Right hindlimb (tissue), 1 donor: ENCODE data around the gene RALGDS.
"Not testable (repeated sequence)": the region's sequence is repeated elsewhere in the genome, so short reads cannot be mapped to it uniquely, and the experiment has no call there.

Source experiments
- DNase-seq: peaks from one replicate; pipeline ENCODE4 v3.0.0-alpha.2; 2018

The RALGDS gene

DNA sequence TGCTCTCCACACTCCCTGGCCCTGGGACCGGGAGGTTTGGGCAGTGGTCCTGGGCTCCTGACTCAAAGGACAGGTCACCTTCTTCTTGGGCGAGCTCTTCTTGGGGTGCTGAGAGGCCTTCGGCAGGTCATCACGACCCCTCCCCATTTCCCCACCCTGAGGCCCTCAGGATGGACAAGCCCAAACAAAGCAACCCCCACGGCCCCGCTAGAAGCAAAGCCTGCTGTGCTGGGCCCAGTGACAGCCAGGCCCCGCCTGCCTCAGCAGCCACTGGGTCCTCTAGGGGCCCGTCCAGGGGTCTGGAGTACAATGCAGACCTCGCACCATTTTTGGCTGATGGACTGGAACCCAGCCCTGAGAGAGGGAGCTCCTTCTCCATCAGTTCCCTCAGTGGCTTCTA, 37.4 kb downstream of the RALGDS start:
- not testable (repeated sequence) for DNase-seq

DNA sequence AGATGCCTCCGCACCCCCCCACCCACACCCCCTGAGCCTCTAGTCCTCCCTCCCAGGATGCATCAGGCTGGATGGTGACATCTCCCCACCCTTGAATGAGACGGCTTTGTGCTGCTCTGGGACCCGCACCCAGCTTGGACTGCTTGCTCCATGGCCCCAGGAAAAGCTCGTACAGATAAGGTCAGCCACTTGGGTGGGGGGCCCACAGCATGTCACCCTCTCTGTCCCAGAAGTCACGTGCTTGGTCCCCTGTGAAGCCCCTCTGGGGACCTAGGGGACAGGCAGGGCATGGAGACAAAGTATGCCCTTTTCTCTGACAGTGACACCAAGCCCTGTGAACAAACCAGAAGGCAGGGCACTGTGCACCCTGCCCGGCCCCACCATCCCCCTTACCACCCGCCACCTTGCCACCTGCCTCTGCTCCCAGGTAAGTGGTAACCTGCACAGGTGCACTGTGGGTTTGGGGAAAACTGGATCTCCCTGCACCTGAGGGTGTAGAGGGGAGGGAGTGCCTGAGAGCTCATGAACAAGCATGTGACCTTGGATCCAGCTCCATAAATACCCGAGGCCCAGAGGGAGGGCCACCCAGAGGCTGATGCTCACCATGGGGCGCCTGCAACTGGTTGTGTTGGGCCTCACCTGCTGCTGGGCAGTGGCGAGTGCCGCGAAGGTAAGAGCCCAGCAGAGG, 38.9 kb downstream of the RALGDS start:
- DNase-seq = not testable (repeated sequence)

DNA sequence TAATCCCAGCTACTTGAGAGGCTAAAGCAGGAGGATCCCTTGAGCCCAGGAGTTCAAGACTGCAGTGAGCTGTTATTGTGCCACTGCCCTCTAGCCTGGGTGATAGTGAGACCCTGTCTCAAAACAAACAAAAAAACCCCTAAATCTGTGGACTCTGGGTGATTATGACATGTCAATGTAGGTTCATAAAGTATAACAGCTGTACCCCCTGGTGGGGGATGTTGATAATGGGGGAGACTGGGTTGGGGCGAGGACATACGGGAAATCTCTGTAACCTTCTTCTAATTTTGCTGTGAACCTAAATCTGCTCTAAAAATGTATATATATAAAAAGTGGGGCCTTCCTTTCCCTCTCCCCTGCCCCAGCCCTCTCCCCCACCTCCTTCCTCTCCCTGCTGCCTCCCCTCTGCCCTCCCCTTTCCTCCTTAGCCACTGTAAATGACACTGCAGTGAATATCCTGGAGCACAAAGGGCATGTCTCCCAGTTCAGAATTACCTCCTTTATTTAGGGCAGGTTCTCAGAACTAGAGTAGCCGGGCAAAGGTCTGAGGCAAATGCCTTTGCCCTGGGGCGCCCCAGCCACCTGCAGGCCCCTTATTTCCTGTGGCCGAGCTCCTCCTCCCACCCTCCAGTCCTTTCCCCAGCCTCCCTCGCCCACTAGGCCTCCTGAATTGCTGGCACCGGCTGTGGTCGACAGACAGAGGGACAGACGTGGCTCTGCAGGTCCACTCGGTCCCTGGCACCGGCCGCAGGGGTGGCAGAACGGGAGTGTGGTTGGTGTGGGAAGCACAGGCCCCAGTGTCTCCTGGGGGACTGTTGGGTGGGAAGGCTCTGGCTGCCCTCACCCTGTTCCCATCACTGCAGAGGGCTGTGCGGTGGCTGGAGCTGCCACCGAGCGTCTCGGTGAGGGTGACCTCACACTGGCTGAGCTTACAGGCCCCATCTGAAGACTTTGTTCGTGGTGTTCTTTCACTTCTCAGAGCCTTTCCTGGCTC, 40.0 kb downstream of the RALGDS start:
- DNase-seq = not testable (repeated sequence)

DNA sequence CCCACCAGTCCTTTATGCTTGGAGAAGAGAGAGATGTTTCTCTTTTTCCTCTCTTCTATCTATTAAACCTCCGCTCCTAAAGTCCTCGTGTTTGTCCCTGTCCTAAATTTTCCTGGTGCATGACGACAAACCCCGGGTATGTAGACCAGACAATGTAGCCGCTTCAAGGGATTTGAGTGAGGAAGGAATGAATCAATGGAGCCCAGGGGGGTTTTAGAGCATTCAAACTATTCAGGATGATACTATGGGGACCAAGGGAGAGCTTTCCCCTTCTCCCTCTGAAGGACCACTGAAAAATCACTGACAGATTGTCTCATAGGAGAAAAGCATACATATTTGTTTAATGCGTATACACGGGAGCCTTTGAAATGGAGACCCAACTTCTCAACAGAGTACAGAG, 40.9 kb downstream of the RALGDS start:
- DNase-seq = no peak

DNA sequence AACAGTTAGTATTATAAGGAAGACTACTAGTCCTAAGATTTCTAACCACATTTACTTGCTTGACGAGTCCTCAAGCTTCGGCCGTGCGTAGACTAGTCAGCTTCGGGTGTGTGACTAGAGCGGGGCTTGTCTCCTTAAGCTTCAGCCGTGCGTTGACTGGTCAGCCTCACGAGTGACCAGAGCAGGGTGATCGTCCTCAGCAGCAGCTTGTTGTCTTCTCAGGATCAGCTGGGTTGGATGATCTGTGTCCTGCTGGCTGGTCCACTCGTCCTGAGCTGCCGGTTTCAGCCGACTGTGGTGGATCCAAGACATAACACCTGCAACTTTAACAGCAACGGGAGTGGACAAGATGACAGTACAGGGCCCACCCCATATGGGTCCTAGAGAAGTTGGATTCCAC, 42.6 kb downstream of the RALGDS start:
- no peak for DNase-seq

DNA sequence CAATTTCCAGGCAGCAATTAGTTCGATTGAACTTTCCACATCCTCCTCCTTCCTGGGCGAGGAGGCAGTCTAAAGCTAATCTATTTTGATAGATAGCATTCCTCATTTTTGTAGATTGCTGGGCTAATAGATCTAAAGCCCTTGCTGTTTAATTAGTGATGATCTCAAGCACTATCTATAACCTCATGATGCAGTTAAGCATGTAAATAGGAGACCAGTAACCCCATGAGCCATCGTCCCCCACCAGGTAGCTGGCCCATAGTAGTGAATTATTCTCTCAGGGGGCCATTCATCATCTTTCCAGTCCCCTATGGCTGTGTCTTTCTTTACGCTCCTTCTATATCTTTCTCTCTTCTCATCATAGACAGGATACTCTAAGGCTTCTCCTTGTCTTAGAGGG, 44.3 kb downstream of the RALGDS start:
- no peak for DNase-seq

DNA sequence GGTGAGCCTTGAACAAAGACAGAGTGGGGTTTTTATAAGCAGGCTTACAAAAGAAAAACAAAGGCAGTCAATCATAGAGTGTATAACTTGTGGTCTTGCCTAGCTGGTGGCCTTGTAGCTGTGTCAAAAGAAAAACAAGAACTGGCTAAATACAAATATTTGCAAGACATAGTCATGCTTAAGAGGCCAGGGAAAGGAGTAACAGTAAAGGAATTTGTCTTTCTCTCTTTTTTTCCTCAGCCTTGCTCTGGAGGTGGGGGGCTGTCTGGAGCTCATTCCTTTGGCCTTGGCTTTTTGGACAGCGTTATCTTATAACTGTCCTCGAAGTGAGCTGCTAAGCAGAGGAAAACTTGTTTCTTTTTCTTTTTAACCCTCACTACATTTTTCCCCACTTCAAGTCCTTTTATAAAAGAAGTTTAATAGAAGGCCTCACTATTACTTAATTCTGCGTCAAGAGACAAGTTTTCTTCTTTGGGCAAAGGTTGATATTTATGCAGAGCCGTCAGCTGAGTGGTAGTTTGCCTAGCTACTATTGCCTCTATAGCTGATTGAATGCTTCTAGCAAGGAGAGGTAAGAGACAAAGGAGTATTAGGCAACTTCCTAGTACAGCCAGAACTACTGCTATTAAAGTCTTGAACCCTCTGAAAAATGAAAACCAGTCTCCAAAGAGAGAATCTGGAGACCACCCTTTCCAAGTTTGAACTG, 45.0 kb downstream of the RALGDS start:
- DNase-seq = no peak

DNA sequence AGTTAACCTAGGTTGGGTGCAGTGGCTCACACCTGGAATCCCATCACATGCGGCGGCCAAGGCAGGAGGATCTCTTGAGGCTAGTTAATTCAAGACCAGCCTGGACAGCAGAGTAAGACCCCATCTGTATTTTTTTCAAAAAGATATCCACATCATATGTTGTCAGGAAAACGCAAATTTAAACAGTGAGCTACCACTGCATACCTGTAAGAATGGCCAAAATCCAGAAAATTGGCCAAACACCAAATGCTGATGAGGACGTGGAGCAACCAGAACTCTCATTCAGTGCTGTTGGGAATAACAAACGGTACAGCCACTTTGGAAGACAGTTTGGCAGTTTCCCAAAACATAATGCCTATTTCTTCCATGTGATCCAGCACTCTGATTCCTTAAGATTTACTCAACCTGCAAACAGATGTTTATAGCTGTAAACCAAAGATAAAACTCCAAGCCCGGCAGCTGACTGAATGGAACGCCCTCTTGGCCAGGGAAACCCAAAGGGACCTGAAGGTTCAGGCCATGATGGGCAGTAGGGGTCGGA, 46.9 kb downstream of the RALGDS start:
- DNase-seq = no peak

DNA sequence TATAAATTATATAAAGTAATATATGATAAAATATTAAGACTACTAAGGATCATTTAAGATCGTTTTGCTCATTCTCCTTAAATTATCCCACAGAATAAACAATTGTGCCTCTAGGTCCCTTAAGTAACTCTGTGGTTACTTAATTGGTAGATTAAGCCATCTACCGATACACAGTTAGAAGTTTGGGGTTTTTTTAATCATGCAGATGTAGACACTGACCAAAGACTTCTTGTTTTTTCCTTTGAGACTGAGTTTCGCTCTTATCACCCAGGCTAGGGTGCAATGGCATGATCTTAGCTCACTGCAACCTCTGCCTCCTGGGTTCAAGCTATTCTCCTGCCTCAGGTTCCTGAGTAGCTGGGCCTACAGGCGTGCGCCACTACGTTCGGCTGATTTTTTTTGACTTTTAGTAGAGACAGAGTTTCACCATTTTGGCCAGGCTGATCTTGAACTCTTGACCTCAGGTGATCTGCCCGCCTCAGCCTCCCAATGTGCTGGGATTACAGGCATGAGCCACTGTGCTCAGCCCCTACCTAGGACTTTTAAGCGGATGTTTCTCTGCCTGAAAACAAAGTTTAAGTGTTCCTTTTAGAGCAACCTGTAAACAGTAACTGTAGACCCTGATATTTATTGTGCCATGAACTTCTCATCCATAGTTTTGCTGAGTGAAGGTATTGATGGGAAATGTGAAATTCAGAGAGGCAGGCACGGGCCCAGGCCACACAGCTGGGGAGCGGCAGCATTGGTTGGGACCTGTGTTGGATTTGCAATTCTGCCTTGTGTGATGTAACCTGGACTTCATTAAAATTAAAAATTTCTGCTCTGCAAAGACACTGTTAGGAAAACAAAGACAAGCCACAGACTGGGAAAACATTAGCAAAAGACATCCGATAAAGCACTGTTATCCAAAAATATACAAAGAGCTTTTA, 47.7 kb downstream of the RALGDS start:
- no peak for DNase-seq

DNA sequence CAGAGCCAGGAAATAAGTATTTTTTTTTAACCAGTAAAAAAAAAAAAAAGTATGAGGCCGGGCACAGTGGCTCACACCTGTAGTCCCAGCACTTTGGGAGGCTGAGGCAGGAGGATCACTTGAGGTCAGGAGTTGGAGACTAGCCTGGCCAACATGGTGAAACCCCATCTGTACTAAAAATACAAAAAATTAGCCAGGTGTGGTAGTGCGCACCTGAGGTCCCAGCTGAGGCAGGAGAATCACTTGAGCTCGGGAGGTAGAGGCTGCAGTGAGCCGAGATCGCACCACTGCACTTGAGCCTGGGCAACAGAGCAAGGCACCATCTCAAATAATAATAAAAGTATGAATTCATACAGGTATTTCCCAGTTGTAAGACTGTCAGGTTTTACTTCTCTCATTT, 48.8 kb downstream of the RALGDS start:
- DNase-seq = not testable (repeated sequence)

DNA sequence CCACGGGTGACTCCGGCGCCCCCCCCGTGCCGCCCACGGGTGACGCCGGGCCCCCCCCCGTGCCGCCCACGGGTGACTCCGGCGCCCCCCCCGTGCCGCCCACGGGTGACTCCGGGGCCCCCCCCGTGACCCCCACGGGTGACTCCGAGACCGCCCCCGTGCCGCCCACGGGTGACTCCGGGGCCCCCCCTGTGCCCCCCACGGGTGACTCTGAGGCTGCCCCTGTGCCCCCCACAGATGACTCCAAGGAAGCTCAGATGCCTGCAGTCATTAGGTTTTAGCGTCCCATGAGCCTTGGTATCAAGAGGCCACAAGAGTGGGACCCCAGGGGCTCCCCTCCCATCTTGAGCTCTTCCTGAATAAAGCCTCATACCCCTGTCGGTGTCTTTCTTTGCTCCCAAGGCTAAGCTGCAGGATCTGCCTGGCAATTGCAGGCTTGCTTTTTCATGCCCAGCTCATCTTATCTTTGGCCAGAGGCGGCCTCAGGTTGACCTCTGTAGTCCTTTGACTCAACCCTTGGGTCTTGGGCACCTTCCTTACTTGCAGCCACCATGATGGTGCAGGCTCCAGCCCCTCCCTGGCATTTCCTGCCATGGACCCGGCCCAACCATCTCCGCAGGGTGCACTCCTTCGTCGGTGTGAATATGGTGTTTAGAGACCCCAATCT, 49.4 kb downstream of the RALGDS start:
- no peak for DNase-seq

DNA sequence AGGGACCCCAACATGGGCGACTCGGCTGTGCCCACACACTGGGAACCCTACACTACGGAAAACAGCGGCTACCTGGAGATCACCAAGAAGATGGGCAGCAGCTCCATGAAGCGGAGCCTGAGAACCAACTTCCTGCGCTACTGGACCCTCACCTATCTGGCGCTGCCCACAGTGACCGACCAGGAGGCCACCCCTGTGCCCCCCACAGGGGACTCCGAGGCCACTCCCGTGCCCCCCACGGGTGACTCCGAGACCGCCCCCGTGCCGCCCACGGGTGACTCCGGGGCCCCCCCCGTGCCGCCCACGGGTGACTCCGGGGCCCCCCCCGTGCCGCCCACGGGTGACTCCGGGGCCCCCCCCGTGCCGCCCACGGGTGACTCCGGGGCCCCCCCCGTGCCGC, 50.1 kb downstream of the RALGDS start:
- not testable (repeated sequence) for DNase-seq

DNA sequence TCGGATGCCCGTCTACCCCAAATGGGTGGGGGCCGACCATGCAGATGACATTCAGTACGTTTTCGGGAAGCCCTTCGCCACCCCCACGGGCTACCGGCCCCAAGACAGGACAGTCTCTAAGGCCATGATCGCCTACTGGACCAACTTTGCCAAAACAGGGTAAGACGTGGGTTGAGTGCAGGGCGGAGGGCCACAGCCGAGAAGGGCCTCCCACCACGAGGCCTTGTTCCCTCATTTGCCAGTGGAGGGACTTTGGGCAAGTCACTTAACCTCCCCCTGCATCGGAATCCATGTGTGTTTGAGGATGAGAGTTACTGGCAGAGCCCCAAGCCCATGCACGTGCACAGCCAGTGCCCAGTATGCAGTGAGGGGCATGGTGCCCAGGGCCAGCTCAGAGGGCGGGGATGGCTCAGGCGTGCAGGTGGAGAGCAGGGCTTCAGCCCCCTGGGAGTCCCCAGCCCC, 50.5 kb downstream of the RALGDS start:
- not testable (repeated sequence) for DNase-seq

DNA sequence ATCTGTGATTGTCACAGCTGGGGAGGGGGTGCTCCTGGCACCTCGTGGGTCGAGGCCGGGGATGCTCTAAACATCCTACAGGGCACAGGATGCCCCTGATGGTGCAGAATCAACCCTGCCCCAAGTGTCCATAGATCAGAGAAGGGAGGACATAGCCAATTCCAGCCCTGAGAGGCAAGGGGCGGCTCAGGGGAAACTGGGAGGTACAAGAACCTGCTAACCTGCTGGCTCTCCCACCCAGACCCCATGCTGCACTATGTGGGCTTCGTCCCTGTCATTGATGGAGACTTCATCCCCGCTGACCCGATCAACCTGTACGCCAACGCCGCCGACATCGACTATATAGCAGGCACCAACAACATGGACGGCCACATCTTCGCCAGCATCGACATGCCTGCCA, 52.6 kb downstream of the RALGDS start:
- not testable (repeated sequence) for DNase-seq

DNA sequence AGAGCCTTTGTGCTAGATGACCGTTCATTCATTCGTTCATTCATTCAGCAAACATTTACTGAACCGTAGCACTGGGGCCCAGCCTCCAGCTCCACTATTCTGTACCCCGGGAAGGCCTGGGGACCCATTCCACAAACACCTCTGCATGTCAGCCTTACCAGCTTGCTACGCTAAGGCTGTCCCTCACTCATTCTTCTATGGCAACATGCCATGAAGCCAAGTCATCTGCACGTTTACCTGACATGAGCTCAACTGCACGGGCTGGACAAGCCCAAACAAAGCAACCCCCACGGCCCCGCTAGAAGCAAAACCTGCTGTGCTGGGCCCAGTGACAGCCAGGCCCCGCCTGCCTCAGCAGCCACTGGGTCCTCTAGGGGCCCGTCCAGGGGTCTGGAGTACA, 53.2 kb downstream of the RALGDS start:
- no peak for DNase-seq

DNA sequence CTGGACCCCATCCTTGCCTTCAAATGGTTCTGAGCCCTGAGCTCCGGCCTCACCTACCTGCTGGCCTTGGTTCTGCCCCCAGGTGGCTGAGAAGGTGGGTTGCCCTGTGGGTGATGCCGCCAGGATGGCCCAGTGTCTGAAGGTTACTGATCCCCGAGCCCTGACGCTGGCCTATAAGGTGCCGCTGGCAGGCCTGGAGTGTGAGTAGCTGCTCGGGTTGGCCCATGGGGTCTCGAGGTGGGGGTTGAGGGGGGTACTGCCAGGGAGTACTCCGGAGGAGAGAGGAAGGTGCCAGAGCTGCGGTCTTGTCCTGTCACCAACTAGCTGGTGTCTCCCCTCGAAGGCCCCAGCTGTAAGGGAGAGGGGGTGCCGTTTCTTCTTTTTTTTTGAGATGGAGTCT, 54.0 kb downstream of the RALGDS start:
- no peak for DNase-seq

DNA sequence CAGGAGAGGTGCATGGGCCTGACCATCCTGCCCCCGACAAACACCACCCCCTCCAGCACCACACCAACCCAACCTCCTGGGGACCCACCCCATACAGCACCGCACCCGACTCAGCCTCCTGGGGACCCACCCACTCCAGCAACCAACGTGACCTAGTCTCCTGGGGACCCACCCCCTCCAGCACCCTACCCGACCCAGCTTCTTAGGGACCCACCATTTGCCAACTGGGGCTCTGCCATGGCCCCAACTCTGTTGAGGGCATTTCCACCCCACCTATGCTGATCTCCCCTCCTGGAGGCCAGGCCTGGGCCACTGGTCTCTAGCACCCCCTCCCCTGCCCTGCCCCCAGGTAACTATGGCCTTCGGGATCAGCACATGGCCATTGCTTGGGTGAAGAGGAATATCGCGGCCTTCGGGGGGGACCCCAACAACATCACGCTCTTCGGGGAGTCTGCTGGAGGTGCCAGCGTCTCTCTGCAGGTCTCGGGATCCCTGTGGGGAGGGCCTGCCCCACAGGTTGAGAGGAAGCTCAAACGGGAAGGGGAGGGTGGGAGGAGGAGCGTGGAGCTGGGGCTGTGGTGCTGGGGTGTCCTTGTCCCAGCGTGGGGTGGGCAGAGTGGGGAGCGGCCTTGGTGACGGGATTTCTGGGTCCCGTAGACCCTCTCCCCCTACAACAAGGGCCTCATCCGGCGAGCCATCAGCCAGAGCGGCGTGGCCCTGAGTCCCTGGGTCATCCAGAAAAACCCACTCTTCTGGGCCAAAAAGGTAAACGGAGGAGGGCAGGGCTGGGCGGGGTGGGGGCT, 54.7 kb downstream of the RALGDS start:
- no peak for DNase-seq

DNA sequence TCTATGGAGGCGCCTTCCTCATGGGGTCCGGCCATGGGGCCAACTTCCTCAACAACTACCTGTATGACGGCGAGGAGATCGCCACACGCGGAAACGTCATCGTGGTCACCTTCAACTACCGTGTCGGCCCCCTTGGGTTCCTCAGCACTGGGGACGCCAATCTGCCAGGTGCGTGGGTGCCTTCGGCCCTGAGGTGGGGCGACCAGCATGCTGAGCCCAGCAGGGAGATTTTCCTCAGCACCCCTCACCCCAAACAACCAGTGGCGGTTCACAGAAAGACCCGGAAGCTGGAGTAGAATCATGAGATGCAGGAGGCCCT, 56.0 kb downstream of the RALGDS start:
- no peak for DNase-seq

DNA sequence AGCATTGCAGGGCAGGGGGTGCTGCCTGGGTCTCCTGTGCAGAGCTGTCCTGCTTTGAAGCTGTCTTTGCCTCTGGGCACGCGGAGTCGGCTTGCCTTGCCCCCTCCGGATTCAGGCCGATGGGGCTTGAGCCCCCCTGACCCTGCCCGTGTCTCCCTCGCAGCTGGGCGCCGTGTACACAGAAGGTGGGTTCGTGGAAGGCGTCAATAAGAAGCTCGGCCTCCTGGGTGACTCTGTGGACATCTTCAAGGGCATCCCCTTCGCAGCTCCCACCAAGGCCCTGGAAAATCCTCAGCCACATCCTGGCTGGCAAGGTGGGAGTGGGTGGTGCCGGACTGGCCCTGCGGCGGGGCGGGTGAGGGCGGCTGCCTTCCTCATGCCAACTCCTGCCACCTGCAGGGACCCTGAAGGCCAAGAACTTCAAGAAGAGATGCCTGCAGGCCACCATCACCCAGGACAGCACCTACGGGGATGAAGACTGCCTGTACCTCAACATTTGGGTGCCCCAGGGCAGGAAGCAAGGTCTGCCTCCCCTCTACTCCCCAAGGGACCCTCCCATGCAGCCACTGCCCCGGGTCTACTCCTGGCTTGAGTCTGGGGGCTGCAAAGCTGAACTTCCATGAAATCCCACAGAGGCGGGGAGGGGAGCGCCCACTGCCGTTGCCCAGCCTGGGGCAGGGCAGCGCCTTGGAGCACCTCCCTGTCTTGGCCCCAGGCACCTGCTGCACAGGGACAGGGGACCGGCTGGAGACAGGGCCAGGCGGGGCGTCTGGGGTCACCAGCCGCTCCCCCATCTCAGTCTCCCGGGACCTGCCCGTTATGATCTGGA, 56.6 kb downstream of the RALGDS start:
- DNase-seq = no peak
